ENCODE data around the gene COL5A1.

Gene COL5A1

GRCh38 chr9:134678206-134678605 is 36.6 kb downstream of the COL5A1 start:
- Histone ChIP-seq H3K9me3 (ENCODE audit: control insufficient read depth, low read length) (no peaks in the 10 kb centered on the region), H3K4me3 (ENCODE audit: low read depth, low read length) (no peak overlapping the region), H3K79me2 (peaks cover 5% of the 10 kb centered on the region), H3K4me1 (no peaks in the 10 kb centered on the region), H3K4me2 (ENCODE audit: low read length) (no peak overlapping the region), H3K27ac (no peak overlapping the region), H3K9ac (no peak overlapping the region), H3K27me3 (ENCODE audit: control insufficient read depth, insufficient read depth, low read length) (no peaks in the 10 kb centered on the region), H3K36me3 (ENCODE audit: control insufficient read depth, insufficient read depth, low read length) (no peaks in the 10 kb centered on the region), H2AFZ (no peak overlapping the region)
- TF ChIP-seq, protein P1, sequence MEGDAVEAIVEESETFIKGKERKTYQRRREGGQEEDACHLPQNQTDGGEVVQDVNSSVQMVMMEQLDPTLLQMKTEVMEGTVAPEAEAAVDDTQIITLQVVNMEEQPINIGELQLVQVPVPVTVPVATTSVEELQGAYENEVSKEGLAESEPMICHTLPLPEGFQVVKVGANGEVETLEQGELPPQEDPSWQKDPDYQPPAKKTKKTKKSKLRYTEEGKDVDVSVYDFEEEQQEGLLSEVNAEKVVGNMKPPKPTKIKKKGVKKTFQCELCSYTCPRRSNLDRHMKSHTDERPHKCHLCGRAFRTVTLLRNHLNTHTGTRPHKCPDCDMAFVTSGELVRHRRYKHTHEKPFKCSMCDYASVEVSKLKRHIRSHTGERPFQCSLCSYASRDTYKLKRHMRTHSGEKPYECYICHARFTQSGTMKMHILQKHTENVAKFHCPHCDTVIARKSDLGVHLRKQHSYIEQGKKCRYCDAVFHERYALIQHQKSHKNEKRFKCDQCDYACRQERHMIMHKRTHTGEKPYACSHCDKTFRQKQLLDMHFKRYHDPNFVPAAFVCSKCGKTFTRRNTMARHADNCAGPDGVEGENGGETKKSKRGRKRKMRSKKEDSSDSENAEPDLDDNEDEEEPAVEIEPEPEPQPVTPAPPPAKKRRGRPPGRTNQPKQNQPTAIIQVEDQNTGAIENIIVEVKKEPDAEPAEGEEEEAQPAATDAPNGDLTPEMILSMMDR (IDR thresholded peaks at IDR 0.05) = no peak

DNA sequence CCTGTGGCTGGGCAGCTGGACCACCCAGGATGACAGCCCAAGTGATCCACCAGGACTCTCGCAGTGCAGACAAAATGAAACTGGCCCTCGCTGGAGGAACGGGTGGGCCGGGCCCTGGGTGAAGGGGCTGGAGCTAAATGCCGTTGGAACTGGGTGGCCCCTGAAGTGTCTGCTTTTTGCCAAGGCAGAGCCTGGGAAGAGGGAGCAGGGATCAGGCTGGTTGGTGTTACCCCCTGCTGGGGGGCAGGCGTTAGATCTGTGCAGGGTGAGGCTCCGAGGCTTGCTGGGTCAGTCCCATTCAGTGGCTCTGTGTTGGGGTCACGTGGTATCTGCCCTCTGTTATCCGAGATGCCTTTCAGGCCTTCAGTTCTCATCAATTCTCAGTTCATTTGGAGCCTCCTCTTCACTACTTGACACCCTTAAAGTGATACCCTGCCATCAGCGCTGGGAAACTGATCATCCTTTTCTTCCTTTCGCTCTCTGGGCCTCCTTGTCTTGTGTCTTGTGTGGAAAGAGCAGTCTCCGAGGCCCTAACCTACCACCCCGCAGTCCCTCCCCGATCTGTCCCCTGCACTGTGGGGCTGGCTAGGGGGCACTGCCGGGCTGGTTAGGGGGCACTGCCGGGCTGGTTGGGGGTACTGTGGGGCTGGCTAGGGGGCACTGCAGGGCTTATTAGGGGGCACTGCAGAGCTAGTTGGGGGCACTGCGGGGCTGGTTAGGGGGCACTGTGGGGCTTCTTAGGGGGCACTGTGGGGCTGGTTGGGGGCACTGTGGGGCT is 37.3 kb downstream of the COL5A1 start:
- Histone ChIP-seq H3K36me3 (ENCODE audit: control insufficient read depth, insufficient read depth, low read length) (no peaks in the 10 kb centered on the region), H3K27ac (no peak overlapping the region), H3K4me1 (no peaks in the 10 kb centered on the region), H3K4me2 (ENCODE audit: low read length) (no peak overlapping the region), H3K4me3 (ENCODE audit: low read depth, low read length) (no peak overlapping the region), H3K9me3 (ENCODE audit: control insufficient read depth, low read length) (no peaks in the 10 kb centered on the region), H3K9ac (no peak overlapping the region), H2AFZ (no peak overlapping the region), H3K27me3 (ENCODE audit: control insufficient read depth, insufficient read depth, low read length) (no peaks in the 10 kb centered on the region), H3K79me2 (peaks cover 5% of the 10 kb centered on the region)
- TF ChIP-seq, protein P1 (IDR thresholded peaks at IDR 0.05) = no peak

DNA sequence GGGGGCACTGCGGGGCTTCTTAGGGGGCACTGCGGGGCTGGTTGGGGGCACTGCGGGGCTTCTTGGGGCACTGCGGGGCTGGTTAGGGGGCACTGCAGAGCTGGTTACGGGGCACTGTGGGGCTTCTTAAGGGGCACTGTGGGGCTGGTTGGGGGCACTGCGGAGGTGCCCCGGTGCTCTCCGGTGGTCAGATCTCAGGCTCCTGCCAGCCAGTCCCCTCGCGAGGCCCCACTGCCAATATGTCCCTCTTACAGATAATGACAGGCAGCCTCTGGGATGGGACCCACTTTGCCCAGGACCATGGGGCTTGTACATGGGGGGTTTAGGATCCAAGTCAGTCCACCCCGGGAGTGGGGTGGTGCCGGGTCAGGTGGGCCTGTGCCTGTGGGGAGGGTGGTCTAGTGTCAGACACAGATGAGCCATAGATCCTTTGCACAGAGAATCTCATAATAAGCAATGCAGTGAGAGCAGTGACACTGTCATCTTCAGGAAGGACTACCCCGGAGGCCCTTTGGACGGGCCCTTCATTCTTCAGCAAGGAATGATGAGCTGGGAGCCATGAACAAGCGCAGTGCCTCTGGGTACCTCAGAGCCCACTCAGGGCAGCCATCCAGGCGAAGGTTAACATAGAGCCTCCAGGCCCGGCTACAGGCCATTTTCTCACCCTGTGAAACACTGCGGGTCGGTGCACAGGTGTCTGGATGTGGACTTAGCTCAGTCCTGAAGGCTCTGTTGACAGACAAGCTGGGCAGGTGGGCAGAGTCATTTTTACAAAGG is 38.2 kb downstream of the COL5A1 start:
- H3K4me3 ChIP-seq (ENCODE audit: low read depth, low read length) = no peak overlapping the region
- TF ChIP-seq, protein P1 (IDR thresholded peaks at IDR 0.05) = no peak
- H3K27ac ChIP-seq = no peak overlapping the region
- H2AFZ ChIP-seq = no peak overlapping the region
- H3K4me2 ChIP-seq (ENCODE audit: low read length) = no peak overlapping the region
- no peak overlapping the region for H3K9ac ChIP-seq
- H3K27me3 ChIP-seq (ENCODE audit: control insufficient read depth, insufficient read depth, low read length) = no peaks in the 10 kb centered on the region
- no peaks in the 10 kb centered on the region for H3K9me3 ChIP-seq (ENCODE audit: control insufficient read depth, low read length)
- no peaks in the 10 kb centered on the region for H3K4me1 ChIP-seq
- peaks cover 5% of the 10 kb centered on the region for H3K79me2 ChIP-seq
- no peaks in the 10 kb centered on the region for H3K36me3 ChIP-seq (ENCODE audit: control insufficient read depth, insufficient read depth, low read length)

DNA sequence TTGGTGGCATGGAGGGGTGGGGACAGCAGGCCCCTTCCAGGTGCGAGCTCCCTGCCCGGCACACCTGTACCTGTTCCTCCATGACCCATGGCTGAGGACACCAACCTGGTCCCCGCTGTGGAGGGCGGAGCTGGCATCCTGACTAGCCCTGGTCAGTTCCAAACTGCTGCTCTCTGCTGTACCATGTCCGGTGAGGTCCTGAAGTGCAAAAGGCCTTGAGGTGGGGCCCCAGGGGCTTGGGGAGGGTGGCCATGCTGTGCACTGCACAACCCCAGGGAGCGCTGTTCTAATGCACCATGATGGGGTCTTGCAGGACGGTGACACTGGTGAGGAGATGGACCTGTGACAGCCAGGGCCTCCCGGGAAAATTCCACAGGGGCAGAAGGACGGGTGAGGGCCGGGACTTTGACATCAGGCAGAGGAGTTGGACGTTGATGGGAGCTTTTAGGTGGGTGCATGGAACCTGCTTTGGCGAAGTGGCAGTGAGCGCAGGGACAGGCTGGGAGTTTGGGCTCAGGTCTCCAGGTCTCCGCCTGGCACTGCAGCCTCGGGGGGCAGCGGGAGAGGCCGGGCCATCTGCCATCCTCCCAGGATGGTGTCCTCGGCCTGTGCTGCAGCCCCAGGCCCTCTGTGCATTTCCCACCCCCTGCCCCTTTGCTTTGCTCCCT is 38.9 kb downstream of the COL5A1 start:
- Histone ChIP-seq H3K9ac (no peak overlapping the region), H3K36me3 (ENCODE audit: control insufficient read depth, insufficient read depth, low read length) (no peaks in the 10 kb centered on the region), H3K27ac (no peak overlapping the region), H3K4me3 (ENCODE audit: low read depth, low read length) (no peak overlapping the region), H3K79me2 (peaks cover 2% of the 10 kb centered on the region), H3K9me3 (ENCODE audit: control insufficient read depth, low read length) (no peaks in the 10 kb centered on the region), H3K27me3 (ENCODE audit: control insufficient read depth, insufficient read depth, low read length) (no peaks in the 10 kb centered on the region), H3K4me1 (no peaks in the 10 kb centered on the region), H2AFZ (no peak overlapping the region), H3K4me2 (ENCODE audit: low read length) (no peak overlapping the region)
- TF ChIP-seq, protein P1 (IDR thresholded peaks at IDR 0.05) = no peak
